Measurements from ENCODE around the gene UCP3.

UCP3 gene

GRCh38 chr11:74050465-74050864, 41.6 kb upstream of the UCP3 start:
- TF ChIP-seq CEBPB (IDR thresholded peaks at IDR 0.05) (no peak), TAF1 (IDR thresholded peaks at IDR 0.05; ENCODE audit: low read depth) (no peak), EGR1 (IDR thresholded peaks at IDR 0.05) (no peak), MAX (IDR thresholded peaks at IDR 0.05) (no peak), REST (IDR thresholded peaks at IDR 0.05; ENCODE audit: low read depth) (no peak), ZBTB7A (IDR thresholded peaks at IDR 0.05; ENCODE audit: low read depth) (no peak), FOXM1 (IDR thresholded peaks at IDR 0.05; ENCODE audit: borderline replicate concordance, low read depth) (no peak), TCF12 (IDR thresholded peaks at IDR 0.05; ENCODE audit: low read depth) (no peak), YY1 (IDR thresholded peaks at IDR 0.05; ENCODE audit: low read depth) (no peak), USF1 (IDR thresholded peaks at IDR 0.05) (no peak), RAD21 (IDR thresholded peaks at IDR 0.05; ENCODE audit: low read depth) (no peak), EP300 (IDR thresholded peaks at IDR 0.05; ENCODE audit: borderline replicate concordance) (no peak), CREB1 (IDR thresholded peaks at IDR 0.05; ENCODE audit: low read depth) (no peak), TEAD4 (IDR thresholded peaks at IDR 0.05) (no peak), NFIC (IDR thresholded peaks at IDR 0.05) (no peak)

- no peak for TF ChIP-seq ZBTB7A (IDR thresholded peaks at IDR 0.05; ENCODE audit: low read depth)
- TF ChIP-seq CEBPB (IDR thresholded peaks at IDR 0.05): no peak
- TF ChIP-seq TCF12 (IDR thresholded peaks at IDR 0.05; ENCODE audit: low read depth): no peak
- TF ChIP-seq RAD21 (IDR thresholded peaks at IDR 0.05; ENCODE audit: low read depth): no peak
- no peak for TF ChIP-seq FOXM1 (IDR thresholded peaks at IDR 0.05; ENCODE audit: borderline replicate concordance, low read depth)
- TF ChIP-seq EP300 (IDR thresholded peaks at IDR 0.05; ENCODE audit: borderline replicate concordance): no peak
- no peak for TF ChIP-seq EGR1 (IDR thresholded peaks at IDR 0.05)
- no peak for TF ChIP-seq REST (IDR thresholded peaks at IDR 0.05; ENCODE audit: low read depth)
- TF ChIP-seq TEAD4 (IDR thresholded peaks at IDR 0.05): no peak
Observed at GRCh38 chr11:74048993-74049392, 40.1 kb upstream of the UCP3 start.

- TF ChIP-seq ZBTB7A (IDR thresholded peaks at IDR 0.05; ENCODE audit: low read depth) (no peak), REST (IDR thresholded peaks at IDR 0.05; ENCODE audit: low read depth) (no peak), YY1 (IDR thresholded peaks at IDR 0.05; ENCODE audit: low read depth) (no peak), TAF1 (IDR thresholded peaks at IDR 0.05; ENCODE audit: low read depth) (no peak), CEBPB (IDR thresholded peaks at IDR 0.05) (no peak), TCF12 (IDR thresholded peaks at IDR 0.05; ENCODE audit: low read depth) (no peak), CREB1 (IDR thresholded peaks at IDR 0.05; ENCODE audit: low read depth) (no peak), USF1 (IDR thresholded peaks at IDR 0.05) (no peak), RAD21 (IDR thresholded peaks at IDR 0.05; ENCODE audit: low read depth) (no peak), EGR1 (IDR thresholded peaks at IDR 0.05) (no peak), MAX (IDR thresholded peaks at IDR 0.05) (no peak), NFIC (IDR thresholded peaks at IDR 0.05) (no peak), EP300 (IDR thresholded peaks at IDR 0.05; ENCODE audit: borderline replicate concordance) (no peak), FOXM1 (IDR thresholded peaks at IDR 0.05; ENCODE audit: borderline replicate concordance, low read depth) (no peak), TEAD4 (IDR thresholded peaks at IDR 0.05) (no peak)
Observed at GRCh38 chr11:74044538-74044937, 35.7 kb upstream of the UCP3 start.

GRCh38 chr11:74043450-74043849, 34.6 kb upstream of the UCP3 start:
- TF ChIP-seq TAF1 (IDR thresholded peaks at IDR 0.05; ENCODE audit: low read depth): no peak
- no peak for TF ChIP-seq EP300 (IDR thresholded peaks at IDR 0.05; ENCODE audit: borderline replicate concordance)
- TF ChIP-seq MAX (IDR thresholded peaks at IDR 0.05): no peak
- TF ChIP-seq EGR1 (IDR thresholded peaks at IDR 0.05): no peak
- no peak for TF ChIP-seq RAD21 (IDR thresholded peaks at IDR 0.05; ENCODE audit: low read depth)
